Suprapubic skin (tissue), 4 donors: ENCODE results near the gene PLEKHH1. TPM values are rescaled to one million over a fixed set of nuclear protein-coding genes. Genes with fewer than 3 reads are reported as not detected.
"Not testable (repeated sequence)": the region's sequence is repeated elsewhere in the genome, so short reads cannot be mapped to it uniquely, and the experiment has no call there.

ENCODE experiments used
- DNase-seq, 2 donors: peaks; one replicate each; pipeline ENCODE4 v3.0.0-alpha.2; 2019; ENCODE audit warnings: low spot score in 2 of 2
- H3K27ac ChIP-seq: fragments of 200-600 bp; sonication (generic); one replicate; pipeline ENCODE4 v1.5.1; 2019
- H3K27me3 ChIP-seq: fragments of 200-600 bp; sonication (generic); one replicate; pipeline ENCODE4 v1.5.1; 2019
- H3K36me3 ChIP-seq: fragments of 200-600 bp; sonication (generic); one replicate; pipeline ENCODE4 v1.5.1; 2019
- H3K4me1 ChIP-seq: fragments of 200-600 bp; sonication (generic); one replicate; pipeline ENCODE4 v1.5.1; 2019
- H3K4me3 ChIP-seq: fragments of 200-600 bp; sonication (generic); one replicate; pipeline ENCODE4 v1.5.1; 2019; ENCODE audit warnings: mild to moderate bottlenecking
- H3K9me3 ChIP-seq: fragments of 200-600 bp; sonication (generic); one replicate; pipeline ENCODE4 v1.5.1; 2019
- CTCF ChIP-seq, 2 donors: fragments of 200-600 bp in 1 of 2; fragments of 450-650 bp in 1 of 2; sonication (generic) in 1 of 2; IDR thresholded peaks; one replicate each; pipeline ENCODE4 v1.5.1; 2016 to 2019; ENCODE audit warnings: antibody characterized with exemption in 2 of 2, mild to moderate bottlenecking in 1 of 2, moderate library complexity in 1 of 2
- EP300 ChIP-seq: sonication (generic); formaldehyde crosslinking; IDR thresholded peaks from one replicate; pipeline ENCODE4 v1.6.1; 2017; ENCODE audit warnings: antibody characterized with exemption
- POLR2A ChIP-seq, 2 donors: fragments of 450-650 bp; IDR thresholded peaks; one replicate each; pipeline ENCODE4 v1.6.1; 2017; ENCODE audit warnings: antibody characterized with exemption in 2 of 2, mild to moderate bottlenecking in 2 of 2, moderate library complexity in 2 of 2
- POLR2AphosphoS5 ChIP-seq, 3 donors: sonication (generic); formaldehyde crosslinking; IDR thresholded peaks; one replicate each; pipeline ENCODE4 v1.6.1; 2017; ENCODE audit warnings: antibody characterized with exemption in 3 of 3
- WGBS: methylation state at CpG from one replicate; pipeline ENCODE4 v1.1.5; 2018; 5-methylcytosine and 5-hydroxymethylcytosine counted together
- total RNA-seq, 4 donors: library from RNA; depleted of rRNA; stranded (reverse); fragments of >200 nt; gene quantifications; one replicate each; pipeline ENCODE4 v1.1.0, GENCODE V29; 2016

PLEKHH1 gene
- total RNA-seq, 4 donors from 2014 or later = 15.3 to 75.6 (median 23.7) TPM

GRCh38 chr14:67583711-67584644 is 50.9 kb downstream of the PLEKHH1 start:
- Histone ChIP-seq H3K9me3 (no peaks in the 10 kb centered on the region), H3K4me1 (no peaks in the 10 kb centered on the region), H3K27ac (no peak overlapping the region), H3K27me3 (no peaks in the 10 kb centered on the region), H3K36me3 (peaks cover 43% of the 10 kb centered on the region), H3K4me3 (no peak overlapping the region)
- no peak for DNase-seq
- peak in 1 of 2 donors; percentile 33 for TF ChIP-seq CTCF (IDR thresholded peaks at IDR 0.05)
- no peak for TF ChIP-seq POLR2A (IDR thresholded peaks at IDR 0.05)
- no peak for TF ChIP-seq EP300
- TF ChIP-seq POLR2AphosphoS5 (IDR thresholded peaks at IDR 0.05) = no peak
- WGBS = 85% methylated on average over 6 of the region's 6 CpGs

GRCh38 chr14:67584978-67585377 is 51.9 kb downstream of the PLEKHH1 start:
- WGBS = 90% methylated on average over 3 of the region's 3 CpGs
- no peak for TF ChIP-seq POLR2AphosphoS5 (IDR thresholded peaks at IDR 0.05)
- TF ChIP-seq CTCF (IDR thresholded peaks at IDR 0.05) = no peak

GRCh38 chr14:67586369-67586768 is 53.3 kb downstream of the PLEKHH1 start:
- DNase-seq = no peak
- H3K36me3 ChIP-seq = peaks cover 56% of the 10 kb centered on the region
- no peaks in the 10 kb centered on the region for H3K9me3 ChIP-seq
- H3K27ac ChIP-seq = no peak overlapping the region
- no peaks in the 10 kb centered on the region for H3K4me1 ChIP-seq
- WGBS = 83% methylated on average over 4 of the region's 4 CpGs
- no peaks in the 10 kb centered on the region for H3K27me3 ChIP-seq
- no peak for TF ChIP-seq CTCF (IDR thresholded peaks at IDR 0.05)
- no peak for TF ChIP-seq EP300
- no peak for TF ChIP-seq POLR2AphosphoS5 (IDR thresholded peaks at IDR 0.05)
- TF ChIP-seq POLR2A (IDR thresholded peaks at IDR 0.05) = no peak
- H3K4me3 ChIP-seq = no peak overlapping the region

More at GRCh38 chr14:67584978-67585377, 51.9 kb downstream of the PLEKHH1 start:
- no peaks in the 10 kb centered on the region for H3K4me1 ChIP-seq
- peaks cover 42% of the 10 kb centered on the region for H3K36me3 ChIP-seq
- no peaks in the 10 kb centered on the region for H3K27me3 ChIP-seq
- no peak overlapping the region for H3K4me3 ChIP-seq
- H3K27ac ChIP-seq = no peak overlapping the region
- H3K9me3 ChIP-seq = no peaks in the 10 kb centered on the region
- DNase-seq = no peak

GRCh38 chr14:67589204-67589770 is 56.2 kb downstream of the PLEKHH1 start:
- Histone ChIP-seq H3K4me3 (no peak overlapping the region), H3K27me3 (no peaks in the 10 kb centered on the region), H3K4me1 (no peaks in the 10 kb centered on the region), H3K36me3 (peaks cover 76% of the 10 kb centered on the region), H3K27ac (no peak overlapping the region), H3K9me3 (no peaks in the 10 kb centered on the region)
- TF ChIP-seq POLR2A (IDR thresholded peaks at IDR 0.05) = no peak
- no peak for TF ChIP-seq EP300
- TF ChIP-seq CTCF (IDR thresholded peaks at IDR 0.05) = no peak
- no peak for TF ChIP-seq POLR2AphosphoS5 (IDR thresholded peaks at IDR 0.05)
- WGBS = 87% methylated on average over 2 of the region's 2 CpGs
- DNase-seq = no peak

GRCh38 chr14:67593650-67594049 is 60.6 kb downstream of the PLEKHH1 start:
- not testable (repeated sequence) for DNase-seq, H3K4me3 ChIP-seq, H3K27me3 ChIP-seq, H3K4me1 ChIP-seq, H3K27ac ChIP-seq, H3K9me3 ChIP-seq
- 46% methylated on average over 1 of the region's 1 CpG for WGBS
- peaks cover 44% of the 10 kb centered on the region for H3K36me3 ChIP-seq
